Stimulated activated naive CD4-positive, alpha-beta T cell treated with Interleukin-2 at 50 U/mL for 16 hours (primary cell): ENCODE measurements around the gene ANKRD65.
"Not testable (repeated sequence)": the region's sequence is repeated elsewhere in the genome, so short reads cannot be mapped to it uniquely, and the experiment has no call there.

Experiments
- DNase-seq: peaks from one replicate; lab custom pipeline; 2025; lab: John Stamatoyannopoulos, UW

ANKRD65 gene

GRCh38 chr1:1393428-1393827 lies 27.6 kb downstream of the ANKRD65 start:
- no peak for DNase-seq

GRCh38 chr1:1393014-1393413 lies 28.1 kb downstream of the ANKRD65 start:
- no peak for DNase-seq

GRCh38 chr1:1391225-1391624 lies 29.9 kb downstream of the ANKRD65 start:
- no peak for DNase-seq

- no peak for DNase-seq
Measured at GRCh38 chr1:1390675-1391074, 30.4 kb downstream of the ANKRD65 start.

GRCh38 chr1:1388078-1388472 lies 33.0 kb downstream of the ANKRD65 start:
- no peak for DNase-seq

GRCh38 chr1:1387098-1388077 lies 33.7 kb downstream of the ANKRD65 start:
- DNase-seq: no peak

- DNase-seq: no peak
Measured at GRCh38 chr1:1385931-1386330, 35.1 kb downstream of the ANKRD65 start.

GRCh38 chr1:1385339-1385738 lies 35.7 kb downstream of the ANKRD65 start:
- not testable (repeated sequence) for DNase-seq

- DNase-seq: no peak
Measured at GRCh38 chr1:1381294-1381693, 39.8 kb downstream of the ANKRD65 start.

GRCh38 chr1:1380860-1381259 lies 40.2 kb downstream of the ANKRD65 start:
- DNase-seq: no peak

- DNase-seq: no peak
Measured at GRCh38 chr1:1377540-1378205, 43.4 kb downstream of the ANKRD65 start.

- no peak for DNase-seq
Measured at GRCh38 chr1:1376551-1377226, 44.4 kb downstream of the ANKRD65 start.

GRCh38 chr1:1374929-1375662 lies 46.0 kb downstream of the ANKRD65 start, which contains the start of gene AURKAIP1:
Gene AURKAIP1, minus strand, starts transcription at chr1:1375207. Its CDS starts 451 bp downstream, at chr1:1374756.
- DNase-seq: peak; percentile 96

- no peak for DNase-seq
Measured at GRCh38 chr1:1374589-1374928, 46.5 kb downstream of the ANKRD65 start.

GRCh38 chr1:1373815-1374588 lies 47.1 kb downstream of the ANKRD65 start:
- DNase-seq: no peak

GRCh38 chr1:1373051-1373814 lies 47.8 kb downstream of the ANKRD65 start:
- DNase-seq: no peak

GRCh38 chr1:1371746-1372711 lies 49.0 kb downstream of the ANKRD65 start:
- DNase-seq: peak; percentile 58

GRCh38 chr1:1371364-1371745 lies 49.7 kb downstream of the ANKRD65 start:
- peak; percentile 35 for DNase-seq

- DNase-seq: no peak
Measured at GRCh38 chr1:1370771-1371300, 50.2 kb downstream of the ANKRD65 start.
